K562 (cell line): ENCODE measurements around the gene ATP6V0A4. TPM values are rescaled to one million over a fixed set of nuclear protein-coding genes. Genes with fewer than 3 reads are reported as not detected.

Source experiments
- ATAC-seq: fragments of 200-7000 bp; cut with Tn5 transposase; 3 replicates; pipeline ENCODE4 v1.9.1; 2020; ENCODE audit warnings: moderate library complexity
- BruUV-seq: library from RNA; stranded (reverse); fragments of 400-500 nt; replicated peaks from 2 replicates; lab custom pipeline; 2021; lab: Mats Ljungman, UMichigan
- CTCF ChIA-PET: fragments of 300-600 bp; formaldehyde crosslinking; extraction: SDS; loops from one replicate; lab custom pipeline; 2021; ENCODE audit warnings: low intra/inter-chr PET ratio; lab: Yijun Ruan, JAX
- POLR2A ChIA-PET: fragments of 300-600, 350-650 bp; sonication (Branson Sonifier 250); formaldehyde crosslinking; extraction: SDS; loops from one replicate; lab custom pipeline; 2021; ENCODE audit warnings: antibody characterized with exemption, inconsistent platforms; lab: Yijun Ruan, JAX
- DNase-seq, 4 experiments: peaks; one replicate each; pipeline versions ENCODE4 v3.0.0 to v3.0.0-alpha.2; 2011 to 2018; ENCODE audit warnings: low spot score in 3 of 4, mixed read lengths in 3 of 4; ENCODE audit errors: extremely low read depth in 1 of 4
- FAIRE-seq: peaks from 2 replicates; lab custom pipeline; 2011; peaks lifted over from hg19 to GRCh38; lab: Jason Lieb, UNC
- H2AFZ ChIP-seq: 2 replicates; pipeline ENCODE4 v1.6.0; 2011; ENCODE audit warnings: low read depth, low read length, control low read depth, inconsistent platforms
- H3K27ac ChIP-seq: fragments of 200-600 bp; 3 replicates; pipeline ENCODE4 v1.8.0; 2011; ENCODE audit warnings: low read depth, mild to moderate bottlenecking, control low read depth, inconsistent platforms, low read length, moderate library complexity, mixed read lengths; ENCODE audit errors: extremely low read depth
- H3K27me3 ChIP-seq, 2 experiments: fragments of 300-600 bp in 1 of 2; 2 replicates in 1 of 2; 3 replicates in 1 of 2; pipeline versions ENCODE4 v1.6.0 to v1.8.0; 2011; ENCODE audit warnings: inconsistent platforms in 2 of 2, low read length in 2 of 2, mild to moderate bottlenecking in 1 of 2, mixed read lengths in 1 of 2, moderate library complexity in 1 of 2; ENCODE audit not compliant: control insufficient read depth in 2 of 2, insufficient read depth in 2 of 2
- H3K36me3 ChIP-seq: fragments of 300-600 bp; 3 replicates; pipeline ENCODE4 v1.8.0; 2011; ENCODE audit warnings: mild to moderate bottlenecking, low read length, inconsistent platforms; ENCODE audit not compliant: control insufficient read depth, insufficient read depth
- H3K4me1 ChIP-seq, 2 experiments: fragments of 200-600 bp in 1 of 2; replicated peaks in 1 of 2; 2 replicates in 1 of 2; 3 replicates in 1 of 2; pipeline versions ENCODE4 v1.5.1 to v1.8.0; 2011; ENCODE audit warnings: inconsistent platforms in 2 of 2, low read length in 2 of 2, mild to moderate bottlenecking in 1 of 2, mixed read lengths in 1 of 2, moderate library complexity in 1 of 2; ENCODE audit not compliant: control insufficient read depth in 2 of 2, insufficient read depth in 2 of 2
- H3K4me2 ChIP-seq: 2 replicates; pipeline ENCODE4 v1.6.1; 2011; ENCODE audit warnings: low read length, control low read depth, inconsistent platforms, mixed read lengths; ENCODE audit not compliant: insufficient read depth
- H3K4me3 ChIP-seq: fragments of 200-600 bp; sonication (generic), shearing (Covaris generic); 2 replicates; pipeline ENCODE4 v1.5.1; 2016; ENCODE audit warnings: control low read depth, inconsistent platforms
- H3K79me2 ChIP-seq: fragments of 200-600 bp; 3 replicates; pipeline ENCODE4 v1.8.0; 2011; ENCODE audit warnings: low read length, inconsistent platforms; ENCODE audit not compliant: control insufficient read depth, insufficient read depth
- H3K9ac ChIP-seq, 2 experiments: 2 replicates each; pipeline versions ENCODE4 v1.6.0 to v1.6.1; 2011; ENCODE audit warnings: low read depth in 2 of 2, low read length in 2 of 2, control low read depth in 1 of 2, inconsistent platforms in 1 of 2, mild to moderate bottlenecking in 1 of 2, mixed read lengths in 1 of 2; ENCODE audit not compliant: insufficient read depth in 1 of 2
- H3K9me1 ChIP-seq: one replicate; pipeline ENCODE4 v1.6.0; 2011; ENCODE audit warnings: inconsistent platforms, mild to moderate bottlenecking, low read length, moderate library complexity; ENCODE audit not compliant: control insufficient read depth, insufficient read depth
- H3K9me3 ChIP-seq: replicated peaks from 2 replicates; pipeline ENCODE4 v1.5.1; 2011; ENCODE audit warnings: low read depth, low read length, inconsistent platforms; ENCODE audit not compliant: control insufficient read depth, insufficient read depth
- H4K20me1 ChIP-seq: replicated peaks from 2 replicates; pipeline ENCODE4 v1.6.1; 2011; ENCODE audit warnings: low read length, inconsistent platforms, mixed read lengths; ENCODE audit not compliant: control insufficient read depth, insufficient read depth
- ATF1 ChIP-seq, 2 experiments: fragments of 450-650 bp in 1 of 2; IDR thresholded peaks; 2 replicates each; pipeline ENCODE4 v1.6.1; 2016; ENCODE audit warnings: missing compliant biosample characterization in 1 of 2, missing genetic modification characterization in 1 of 2
- ATF7 ChIP-seq: fragments of 450-650 bp; IDR thresholded peaks from 2 replicates; pipeline ENCODE4 v1.7.1; 2014; ENCODE audit warnings: mild to moderate bottlenecking, moderate library complexity
- C11orf30 ChIP-seq: fragments of 450-650 bp; IDR thresholded peaks from 2 replicates; pipeline ENCODE4 v1.6.1; 2016; ENCODE audit warnings: low read depth, mild to moderate bottlenecking
- CEBPB ChIP-seq: fragments of 450-650 bp; IDR thresholded peaks from 2 replicates; pipeline ENCODE4 v1.6.1; 2016; ENCODE audit warnings: missing genetic modification characterization, missing compliant biosample characterization
- FOSL1 ChIP-seq: fragments of 200-800 bp; sonication (Bioruptor generic); conservative IDR thresholded peaks from 2 replicates; pipeline ENCODE4 v1.6.1; 2016; ENCODE audit warnings: missing genetic modification characterization, missing compliant biosample characterization
- JUND ChIP-seq, 2 experiments: IDR thresholded peaks; 2 replicates in 1 of 2; 3 replicates in 1 of 2; pipeline ENCODE4 v1.6.1; 2011; ENCODE audit warnings: borderline replicate concordance in 2 of 2, low read depth in 2 of 2, low read length in 2 of 2, improper control_type of control experiment in 1 of 2, missing biosample characterization in 1 of 2, missing genetic modification characterization in 1 of 2, missing genetic modification reagents in 1 of 2
- MAFG ChIP-seq: fragments of 450-650 bp; conservative IDR thresholded peaks from 2 replicates; pipeline ENCODE4 v1.6.1; 2016; ENCODE audit warnings: missing genetic modification characterization, missing compliant biosample characterization
- NFE2 ChIP-seq: IDR thresholded peaks from 2 replicates; pipeline ENCODE4 v1.6.1; 2014; ENCODE audit warnings: antibody characterized with exemption, low read depth
- PURB ChIP-seq: sonication (generic); formaldehyde crosslinking; IDR thresholded peaks from 2 replicates; pipeline ENCODE4 v1.9.0; 2021; ENCODE audit warnings: low read depth, mild to moderate bottlenecking, missing genetic modification reagents
- RAD51 ChIP-seq: fragments of 450-650 bp; IDR thresholded peaks from 2 replicates; pipeline ENCODE4 v1.7.1; 2016; ENCODE audit warnings: low read depth, mild to moderate bottlenecking, borderline replicate concordance
- SIX5 ChIP-seq, 2 experiments: IDR thresholded peaks; 2 replicates each; pipeline ENCODE4 v1.6.1; 2011; ENCODE audit warnings: low read length in 2 of 2, borderline replicate concordance in 1 of 2, low read depth in 1 of 2, mild to moderate bottlenecking in 1 of 2, moderate library complexity in 1 of 2; ENCODE audit not compliant: insufficient read depth in 1 of 2
- SMARCA4 ChIP-seq: fragments of 450-650 bp; IDR thresholded peaks from 2 replicates; pipeline ENCODE4 v1.6.1; 2016
- TEAD4 ChIP-seq, 2 experiments: sonication (generic) in 1 of 2; formaldehyde crosslinking in 1 of 2; IDR thresholded peaks; 2 replicates each; pipeline versions ENCODE4 v1.6.1 to v1.8.0; 2012 to 2022; ENCODE audit warnings: borderline replicate concordance in 1 of 2, inconsistent platforms in 1 of 2, low read length in 1 of 2, mild to moderate bottlenecking in 1 of 2, missing genetic modification reagents in 1 of 2
- TFAM ChIP-seq: fragments of 250-450 bp; sonication (Bioruptor Pico); conservative IDR thresholded peaks from 2 replicates; pipeline ENCODE4 v1.5.0; 2021; ENCODE audit warnings: mild to moderate bottlenecking, moderate library complexity
- YY1 ChIP-seq, 3 experiments: IDR thresholded peaks; 2 replicates each; pipeline ENCODE4 v1.6.1; 2011; ENCODE audit warnings: low read length in 2 of 3, mild to moderate bottlenecking in 2 of 3, moderate library complexity in 2 of 3, borderline replicate concordance in 1 of 3, control low read depth in 1 of 3, low read depth in 1 of 3; ENCODE audit not compliant: insufficient read depth in 3 of 3, insufficient replicate concordance in 2 of 3, control insufficient read depth in 1 of 3, insufficient read length in 1 of 3; ENCODE audit errors: extremely low read depth in 1 of 3
- WGBS: fragments of 100-300 bp; shearing (Covaris generic); methylation state at CpG from one replicate; pipeline ENCODE4 v1.1.6; 2016; ENCODE audit warnings: low coverage, mixed read lengths; ENCODE audit not compliant: insufficient coverage; ENCODE audit errors: missing lambda C conversion rate; 5-methylcytosine and 5-hydroxymethylcytosine counted together
- in situ Hi-C: fragments of 300-500 bp; cut with MboI; formaldehyde crosslinking; loops from 4 replicates; pipeline ENCODE4 v1.15.0; 2018; ENCODE audit warnings: inconsistent platforms, mixed read lengths
- intact Hi-C: fragments of 100-400 bp; cut with micrococcal nuclease; formaldehyde crosslinking; loops from 2 replicates; pipeline ENCODE4 v1.14.2; 2022
- polyA plus RNA-seq, 8 experiments: library from polyadenylated mRNA; depleted of rRNA in 4 of 8; stranded (reverse) in 5 of 8; unstranded in 3 of 8; fragments of >200 nt; fragmentation: Nextera tagmentation in 2 of 8; fragmentation: Illumina TruSeq in 1 of 8; extraction: Ambion mirVana in 2 of 8; extraction: Trizol in 1 of 8; gene quantifications; 2 replicates each; pipeline versions ENCODE4 v1.2.1 to v1.2.3, GENCODE V29; 2011 to 2014; ENCODE audit warnings: inconsistent platforms in 1 of 8, missing spikeins in 1 of 8
- total RNA-seq, 7 experiments: library from RNA; depleted of rRNA in 6 of 7; stranded (reverse); fragments of >200 nt in 6 of 7; fragmentation: Illumina TruSeq in 2 of 7; extraction: Trizol in 2 of 7; gene quantifications; 2 replicates each; pipeline versions ENCODE4 v1.2.1 to v1.2.3, GENCODE V29; 2011 to 2021; ENCODE audit warnings: low replicate concordance in 1 of 7

Gene ATP6V0A4
- total and polyA plus RNA-seq, 9 of the 15 experiments (the other 6 are each of a cell fraction or from before 2014, with no cell fraction given): 0.03 TPM; not detected in 8

DNA sequence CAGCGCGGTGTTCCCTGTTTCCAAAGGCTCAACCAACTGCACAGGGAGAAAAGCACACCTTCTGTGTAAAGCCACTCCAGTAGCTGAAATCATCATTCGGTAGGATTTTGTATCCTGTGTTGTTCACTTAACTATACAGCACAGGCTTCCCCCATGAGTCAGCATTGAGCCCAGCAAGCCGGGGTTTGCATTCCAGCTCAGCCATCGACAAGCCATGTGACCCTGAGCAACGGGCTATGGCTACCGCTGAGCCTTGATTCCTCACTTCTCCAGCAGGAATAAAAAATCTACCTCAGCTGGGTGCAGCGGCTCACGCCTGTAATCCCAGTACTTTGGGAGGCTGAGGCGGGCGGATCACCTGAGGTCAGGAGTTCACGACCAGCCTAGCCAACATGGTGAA, 44.1 kb upstream of the ATP6V0A4 start:
- no peaks in the 10 kb centered on the region for H4K20me1 ChIP-seq
- H3K4me1 ChIP-seq: peaks cover 7 to 10% of the 10 kb centered on the region in 2 experiments; a peak in 4 of 5 replicates
- H3K27me3 ChIP-seq: peaks cover 31 to 40% of the 10 kb centered on the region in 2 experiments
- H3K9me1 ChIP-seq: no peaks in the 10 kb centered on the region
- in situ Hi-C loops (no loop called here), intact Hi-C loops (no loop called here)
- peak overlapping the region; percentile 71 for H2AFZ ChIP-seq
- WGBS: 14% methylated on average over 12 of the region's 12 CpGs
- no TSS peak for BruUV-seq
- ATAC-seq: peak; percentile 84
- no peaks in the 10 kb centered on the region for H3K79me2 ChIP-seq
- no peaks in the 10 kb centered on the region for H3K36me3 ChIP-seq
- no peak overlapping the region; the same call in 2 of the 3 replicates for H3K27ac ChIP-seq
- no peak overlapping the region; a peak in 1 of 4 replicates for H3K9ac ChIP-seq
- H3K4me3 ChIP-seq: no peak overlapping the region
- no peaks in the 10 kb centered on the region for H3K9me3 ChIP-seq
- H3K4me2 ChIP-seq: peak overlapping the region; percentile 30; the same call in 1 of the 2 replicates
- ChIA-PET CTCF (no interaction called here), POLR2A (interaction anchor here (0.5 to 1.1 kb wide), 3 partner anchors 9 to 377 kb away, joined by 3 to 4 read pairs (median 3); no protein-coding TSS in a partner anchor)
- FAIRE-seq: no peak
- DNase-seq: peak in 3 of 4 experiments; percentile 35 to 62 (median 51)
- TF ChIP-seq NFE2 (peak; percentile 92), ATF1 (CRISPR knock-in tag; IDR thresholded peaks at IDR 0.05) (no peak), ATF1 (tag; IDR thresholded peaks at IDR 0.05) (no peak), PURB (CRISPR knock-in tag) (no peak), FOSL1 (tag) (peak; percentile 59; the same call in 1 of the 2 replicates), TFAM (CRISPR knock-in tag) (no peak), CEBPB (tag) (0 out of 2 replicates have a peak, but pooled peaks have one; percentile 6), SMARCA4 (peak; percentile 46; the same call in 1 of the 2 replicates), YY1 (IDR thresholded peaks at IDR 0.05; ENCODE audit: borderline replicate concordance in 1 of 3, control insufficient read depth in 1 of 3, extremely low read depth in 1 of 3, insufficient read depth in 3 of 3, insufficient read length in 1 of 3, insufficient replicate concordance in 2 of 3, low read depth in 1 of 3, low read length in 2 of 3) (peak in 1 of 3 experiments; percentile 19), MAFG (tag) (peak; percentile 87), ATF7 (0 out of 2 replicates have a peak, but pooled peaks have one; percentile 16), RAD51 (peak; percentile 69; the same call in 1 of the 2 replicates), JUND (IDR thresholded peaks at IDR 0.05; ENCODE audit: borderline replicate concordance, low read depth, low read length) (peak; percentile 72), JUND (tag; IDR thresholded peaks at IDR 0.05; ENCODE audit: borderline replicate concordance, low read depth, low read length) (peak; percentile 91; the same call in 2 of the 3 replicates), SIX5 (IDR thresholded peaks at IDR 0.05; ENCODE audit: borderline replicate concordance in 1 of 2, insufficient read depth in 1 of 2, low read depth in 1 of 2, low read length in 2 of 2) (no peak), C11orf30 (peak; percentile 86), TEAD4 (IDR thresholded peaks at IDR 0.05; ENCODE audit: low read length) (peak; percentile 62), TEAD4 (CRISPR knock-in tag; IDR thresholded peaks at IDR 0.05; ENCODE audit: borderline replicate concordance) (no peak)
